HepG2 (cell line): ENCODE results near the gene ITGB6. TPM values are rescaled to one million over a fixed set of nuclear protein-coding genes. Genes with fewer than 3 reads are reported as not detected.

Experiments used
- CREM ChIP-seq, 2 experiments: sonication (generic) in 1 of 2; formaldehyde crosslinking in 1 of 2; IDR thresholded peaks; 2 replicates each; pipeline versions ENCODE4 v1.4.0 to v1.6.1; 2016 to 2020; ENCODE audit warnings: antibody characterized with exemption in 1 of 2, mild to moderate bottlenecking in 1 of 2, missing genetic modification reagents in 1 of 2
- DNMT1 ChIP-seq: sonication (generic); formaldehyde crosslinking; IDR thresholded peaks from 2 replicates; pipeline ENCODE4 v1.5.1; 2020; ENCODE audit warnings: mild to moderate bottlenecking, missing genetic modification reagents
- FOXK1 ChIP-seq: sonication (generic); formaldehyde crosslinking; IDR thresholded peaks from 2 replicates; pipeline ENCODE4 v1.4.0; 2020; ENCODE audit warnings: low read depth, missing genetic modification reagents, borderline replicate concordance
- JDP2 ChIP-seq: sonication (generic); formaldehyde crosslinking; IDR thresholded peaks from 2 replicates; pipeline ENCODE4 v1.8.1; 2022; ENCODE audit warnings: missing genetic modification reagents, borderline replicate concordance
- REXO4 ChIP-seq: sonication (generic); formaldehyde crosslinking; IDR thresholded peaks from 2 replicates; pipeline ENCODE4 v1.8.0; 2022; ENCODE audit warnings: missing genetic modification reagents, mild to moderate bottlenecking, borderline replicate concordance
- TEAD2 ChIP-seq: sonication (generic); formaldehyde crosslinking; IDR thresholded peaks from 2 replicates; pipeline ENCODE4 v1.9.0; 2021; ENCODE audit warnings: missing genetic modification reagents
- ZKSCAN8 ChIP-seq: IDR thresholded peaks from 2 replicates; pipeline ENCODE4 v1.6.1; 2016; ENCODE audit warnings: borderline replicate concordance, missing genetic modification reagents, missing compliant biosample characterization
- ZNF274 ChIP-seq: sonication (generic); formaldehyde crosslinking; IDR thresholded peaks from 2 replicates; pipeline ENCODE4 v1.5.1; 2020; ENCODE audit warnings: mild to moderate bottlenecking, missing genetic modification reagents
- ZNF337 ChIP-seq: sonication (generic); formaldehyde crosslinking; IDR thresholded peaks from 2 replicates; pipeline ENCODE4 v1.5.1; 2020; ENCODE audit warnings: missing genetic modification reagents, low read depth, mild to moderate bottlenecking, borderline replicate concordance
- ZNF619 ChIP-seq: sonication (generic); formaldehyde crosslinking; IDR thresholded peaks from 2 replicates; pipeline ENCODE4 v1.4.0; 2020; ENCODE audit warnings: mild to moderate bottlenecking, missing genetic modification reagents
- ZSCAN22 ChIP-seq: sonication (generic); formaldehyde crosslinking; IDR thresholded peaks from 2 replicates; pipeline ENCODE4 v1.4.0; 2020; ENCODE audit warnings: mild to moderate bottlenecking, missing genetic modification reagents
- polyA plus RNA-seq, 8 experiments: library from polyadenylated mRNA; depleted of rRNA in 3 of 8; stranded (reverse) in 7 of 8; unstranded in 1 of 8; fragments of >200 nt; fragmentation: Illumina TruSeq in 4 of 8; extraction: Trizol in 4 of 8; gene quantifications; 2 replicates each; pipeline versions ENCODE4 v1.2.1 to v1.2.3, GENCODE V29; 2011 to 2016; ENCODE audit warnings: low read depth in 4 of 8, missing spikeins in 1 of 8, mixed read lengths in 1 of 8; ENCODE audit not compliant: insufficient read depth in 1 of 8
- total RNA-seq, 5 experiments: library from RNA; depleted of rRNA; stranded (reverse); fragments of >200 nt; fragmentation: Illumina TruSeq; extraction: Trizol; gene quantifications; 2 replicates each; pipeline ENCODE4 v1.2.3, GENCODE V29; 2016; ENCODE audit warnings: low read depth in 1 of 5
- TF ChIP-seq, protein P1 (sequence below): sonication (generic); formaldehyde crosslinking; IDR thresholded peaks from one replicate; pipeline ENCODE4 v1.5.1; 2020; ENCODE audit warnings: mild to moderate bottlenecking, missing genetic modification reagents; ENCODE audit errors: not compliant biosample characterization
- TF ChIP-seq, protein P2 (sequence below): sonication (generic); formaldehyde crosslinking; IDR thresholded peaks from 2 replicates; pipeline ENCODE4 v1.8.0; 2022; ENCODE audit warnings: mild to moderate bottlenecking, missing genetic modification reagents, borderline replicate concordance
- TF ChIP-seq, protein P3 (sequence below), 2 experiments: sonication (generic) in 1 of 2; formaldehyde crosslinking in 1 of 2; IDR thresholded peaks; 2 replicates each; pipeline versions ENCODE4 v1.4.0 to v1.6.1; 2016 to 2020; ENCODE audit warnings: borderline replicate concordance in 1 of 2, low read depth in 1 of 2, mild to moderate bottlenecking in 1 of 2, missing genetic modification reagents in 1 of 2

ITGB6 gene
- total and polyA plus RNA-seq, 2 of the 13 experiments (the other 11 are each of a cell fraction or from before 2014, with no cell fraction given) = not detected

DNA sequence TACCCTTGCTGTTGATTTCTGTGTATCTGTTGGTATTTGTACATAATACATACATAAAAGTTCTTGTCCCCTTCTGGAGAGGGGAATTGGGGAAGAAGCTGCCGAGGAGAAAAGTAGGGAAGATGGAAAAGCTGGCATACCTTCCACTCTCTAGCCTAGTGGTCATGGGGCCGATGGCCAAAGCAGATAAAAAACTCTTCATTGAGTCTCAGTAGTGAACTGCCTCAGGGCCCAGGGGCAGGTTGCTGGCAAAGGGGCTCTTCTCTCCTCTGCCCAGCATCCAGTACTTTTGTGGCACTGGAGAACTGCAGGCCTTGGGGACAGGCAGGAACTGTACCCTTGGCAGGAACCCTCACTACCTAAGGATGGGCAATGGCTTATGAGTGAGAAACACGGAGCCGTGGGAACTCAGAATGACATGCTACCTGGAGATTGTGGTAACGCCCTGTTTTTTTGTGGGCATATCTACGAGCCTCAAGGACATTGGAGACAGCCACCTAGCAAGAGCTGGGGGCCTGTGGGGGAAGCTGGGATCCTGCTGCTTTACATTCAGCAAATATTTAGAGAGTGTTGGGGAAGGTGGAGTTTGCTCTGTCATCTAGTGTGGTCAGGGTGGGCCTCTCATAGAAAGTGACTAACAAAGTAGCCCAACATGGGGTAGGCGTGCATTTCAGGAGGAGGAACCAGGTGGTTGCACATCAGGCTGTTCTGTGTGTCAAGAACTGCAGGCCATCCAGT lies 22.6 kb upstream of the ITGB6 start (continued):
- TF ChIP-seq, protein P1, sequence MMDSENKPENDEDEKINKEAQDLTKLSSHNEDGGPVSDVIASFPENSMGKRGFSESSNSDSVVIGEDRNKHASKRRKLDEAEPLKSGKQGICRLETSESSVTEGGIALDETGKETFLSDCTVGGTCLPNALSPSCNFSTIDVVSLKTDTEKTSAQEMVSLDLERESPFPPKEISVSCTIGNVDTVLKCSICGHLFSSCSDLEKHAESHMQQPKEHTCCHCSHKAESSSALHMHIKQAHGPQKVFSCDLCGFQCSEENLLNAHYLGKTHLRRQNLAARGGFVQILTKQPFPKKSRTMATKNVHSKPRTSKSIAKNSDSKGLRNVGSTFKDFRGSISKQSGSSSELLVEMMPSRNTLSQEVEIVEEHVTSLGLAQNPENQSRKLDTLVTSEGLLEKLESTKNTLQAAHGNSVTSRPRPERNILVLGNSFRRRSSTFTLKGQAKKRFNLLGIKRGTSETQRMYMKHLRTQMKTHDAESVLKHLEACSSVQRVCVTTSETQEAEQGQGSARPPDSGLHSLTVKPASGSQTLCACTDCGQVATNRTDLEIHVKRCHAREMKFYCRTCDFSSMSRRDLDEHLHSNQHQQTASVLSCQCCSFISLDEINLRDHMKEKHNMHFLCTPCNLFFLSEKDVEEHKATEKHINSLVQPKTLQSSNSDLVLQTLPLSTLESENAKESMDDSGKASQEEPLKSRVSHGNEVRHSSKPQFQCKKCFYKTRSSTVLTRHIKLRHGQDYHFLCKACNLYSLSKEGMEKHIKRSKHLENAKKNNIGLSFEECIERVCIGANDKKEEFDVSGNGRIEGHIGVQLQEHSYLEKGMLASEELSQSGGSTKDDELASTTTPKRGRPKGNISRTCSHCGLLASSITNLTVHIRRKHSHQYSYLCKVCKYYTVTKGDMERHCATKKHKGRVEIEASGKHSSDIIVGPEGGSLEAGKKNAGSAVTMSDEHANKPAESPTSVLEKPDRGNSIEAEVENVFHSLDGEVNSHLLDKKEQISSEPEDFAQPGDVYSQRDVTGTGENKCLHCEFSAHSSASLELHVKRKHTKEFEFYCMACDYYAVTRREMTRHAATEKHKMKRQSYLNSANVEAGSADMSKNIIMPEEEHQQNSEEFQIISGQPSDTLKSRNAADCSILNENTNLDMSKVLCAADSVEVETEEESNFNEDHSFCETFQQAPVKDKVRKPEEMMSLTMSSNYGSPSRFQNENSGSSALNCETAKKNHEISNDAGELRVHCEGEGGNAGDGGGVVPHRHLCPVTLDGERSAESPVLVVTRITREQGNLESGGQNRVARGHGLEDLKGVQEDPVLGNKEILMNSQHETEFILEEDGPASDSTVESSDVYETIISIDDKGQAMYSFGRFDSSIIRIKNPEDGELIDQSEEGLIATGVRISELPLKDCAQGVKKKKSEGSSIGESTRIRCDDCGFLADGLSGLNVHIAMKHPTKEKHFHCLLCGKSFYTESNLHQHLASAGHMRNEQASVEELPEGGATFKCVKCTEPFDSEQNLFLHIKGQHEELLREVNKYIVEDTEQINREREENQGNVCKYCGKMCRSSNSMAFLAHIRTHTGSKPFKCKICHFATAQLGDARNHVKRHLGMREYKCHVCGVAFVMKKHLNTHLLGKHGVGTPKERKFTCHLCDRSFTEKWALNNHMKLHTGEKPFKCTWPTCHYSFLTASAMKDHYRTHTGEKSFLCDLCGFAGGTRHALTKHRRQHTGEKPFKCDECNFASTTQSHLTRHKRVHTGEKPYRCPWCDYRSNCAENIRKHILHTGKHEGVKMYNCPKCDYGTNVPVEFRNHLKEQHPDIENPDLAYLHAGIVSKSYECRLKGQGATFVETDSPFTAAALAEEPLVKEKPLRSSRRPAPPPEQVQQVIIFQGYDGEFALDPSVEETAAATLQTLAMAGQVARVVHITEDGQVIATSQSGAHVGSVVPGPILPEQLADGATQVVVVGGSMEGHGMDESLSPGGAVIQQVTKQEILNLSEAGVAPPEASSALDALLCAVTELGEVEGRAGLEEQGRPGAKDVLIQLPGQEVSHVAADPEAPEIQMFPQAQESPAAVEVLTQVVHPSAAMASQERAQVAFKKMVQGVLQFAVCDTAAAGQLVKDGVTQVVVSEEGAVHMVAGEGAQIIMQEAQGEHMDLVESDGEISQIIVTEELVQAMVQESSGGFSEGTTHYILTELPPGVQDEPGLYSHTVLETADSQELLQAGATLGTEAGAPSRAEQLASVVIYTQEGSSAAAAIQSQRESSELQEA (CRISPR knock-in tag) = no peak
- TF ChIP-seq TEAD2 (CRISPR knock-in tag) (no peak), ZNF619 (CRISPR knock-in tag) (no peak), FOXK1 (no peak), REXO4 (CRISPR knock-in tag) (no peak), JDP2 (CRISPR knock-in tag) (no peak), ZSCAN22 (CRISPR knock-in tag) (no peak), ZKSCAN8 (CRISPR knock-in tag) (no peak), ZNF337 (no peak), ZNF274 (CRISPR knock-in tag) (no peak), DNMT1 (CRISPR knock-in tag) (no peak), CREM (IDR thresholded peaks at IDR 0.05) (peak; percentile 17; the same call in 1 of the 2 replicates), CREM (CRISPR knock-in tag; IDR thresholded peaks at IDR 0.05) (no peak)
- TF ChIP-seq, protein P2, sequence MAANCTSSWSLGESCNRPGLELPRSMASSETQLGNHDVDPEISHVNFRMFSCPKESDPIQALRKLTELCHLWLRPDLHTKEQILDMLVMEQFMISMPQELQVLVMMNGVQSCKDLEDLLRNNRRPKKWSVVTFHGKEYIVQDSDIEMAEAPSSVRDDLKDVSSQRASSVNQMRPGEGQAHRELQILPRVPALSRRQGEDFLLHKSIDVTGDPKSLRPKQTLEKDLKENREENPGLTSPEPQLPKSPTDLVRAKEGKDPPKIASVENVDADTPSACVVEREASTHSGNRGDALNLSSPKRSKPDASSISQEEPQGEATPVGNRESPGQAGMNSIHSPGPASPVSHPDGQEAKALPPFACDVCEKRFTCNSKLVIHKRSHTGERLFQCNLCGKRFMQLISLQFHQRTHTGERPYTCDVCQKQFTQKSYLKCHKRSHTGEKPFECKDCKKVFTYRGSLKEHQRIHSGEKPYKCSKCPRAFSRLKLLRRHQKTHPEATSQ (CRISPR knock-in tag) = no peak
- TF ChIP-seq, protein P3, sequence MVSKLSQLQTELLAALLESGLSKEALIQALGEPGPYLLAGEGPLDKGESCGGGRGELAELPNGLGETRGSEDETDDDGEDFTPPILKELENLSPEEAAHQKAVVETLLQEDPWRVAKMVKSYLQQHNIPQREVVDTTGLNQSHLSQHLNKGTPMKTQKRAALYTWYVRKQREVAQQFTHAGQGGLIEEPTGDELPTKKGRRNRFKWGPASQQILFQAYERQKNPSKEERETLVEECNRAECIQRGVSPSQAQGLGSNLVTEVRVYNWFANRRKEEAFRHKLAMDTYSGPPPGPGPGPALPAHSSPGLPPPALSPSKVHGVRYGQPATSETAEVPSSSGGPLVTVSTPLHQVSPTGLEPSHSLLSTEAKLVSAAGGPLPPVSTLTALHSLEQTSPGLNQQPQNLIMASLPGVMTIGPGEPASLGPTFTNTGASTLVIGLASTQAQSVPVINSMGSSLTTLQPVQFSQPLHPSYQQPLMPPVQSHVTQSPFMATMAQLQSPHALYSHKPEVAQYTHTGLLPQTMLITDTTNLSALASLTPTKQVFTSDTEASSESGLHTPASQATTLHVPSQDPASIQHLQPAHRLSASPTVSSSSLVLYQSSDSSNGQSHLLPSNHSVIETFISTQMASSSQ (IDR thresholded peaks at IDR 0.05; ENCODE audit: low read depth) = no peak
- TF ChIP-seq, protein P3 (CRISPR knock-in tag; IDR thresholded peaks at IDR 0.05; ENCODE audit: borderline replicate concordance) = no peak
